ENCODE measurements around the gene C9orf78.

The C9orf78 gene, protein sequence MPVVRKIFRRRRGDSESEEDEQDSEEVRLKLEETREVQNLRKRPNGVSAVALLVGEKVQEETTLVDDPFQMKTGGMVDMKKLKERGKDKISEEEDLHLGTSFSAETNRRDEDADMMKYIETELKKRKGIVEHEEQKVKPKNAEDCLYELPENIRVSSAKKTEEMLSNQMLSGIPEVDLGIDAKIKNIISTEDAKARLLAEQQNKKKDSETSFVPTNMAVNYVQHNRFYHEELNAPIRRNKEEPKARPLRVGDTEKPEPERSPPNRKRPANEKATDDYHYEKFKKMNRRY

DNA sequence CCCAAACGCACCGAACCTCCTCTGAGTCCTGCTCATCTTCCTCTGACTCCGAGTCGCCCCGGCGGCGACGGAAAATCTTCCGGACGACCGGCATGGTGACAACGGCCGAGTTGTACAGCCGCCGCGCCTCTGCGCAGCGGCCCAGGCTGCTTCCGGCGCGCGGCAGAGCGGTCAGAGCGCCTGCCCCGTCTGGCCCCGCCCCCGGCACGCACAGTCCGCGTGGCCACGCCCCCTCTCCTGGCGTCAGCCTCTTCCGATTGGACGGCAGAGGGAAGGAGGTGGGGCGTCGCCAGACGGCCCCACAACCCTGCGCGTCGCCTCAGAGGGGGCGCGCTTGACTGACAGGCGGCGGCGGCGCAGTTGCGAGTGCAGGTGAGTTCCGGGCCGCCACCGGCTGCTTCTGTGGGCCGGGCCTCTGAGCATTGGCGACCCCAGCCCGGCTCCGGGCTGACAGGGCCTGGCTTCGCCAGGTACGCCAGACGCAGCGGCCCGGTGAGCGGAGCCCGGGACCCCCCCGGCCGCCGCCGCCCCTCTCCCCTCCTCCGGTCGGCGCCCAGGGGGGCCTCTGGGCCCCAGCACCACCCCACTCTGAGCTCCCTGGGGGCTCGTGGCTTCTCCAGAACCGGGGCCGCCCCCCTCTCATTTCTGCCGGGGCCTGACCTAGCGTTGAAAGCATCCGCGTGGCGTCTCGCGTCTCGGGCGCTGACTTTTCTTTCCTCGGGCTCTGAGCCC lies at the start of gene C9orf78, which contains the start of gene USP20:
TSS of gene C9orf78 (minus strand) at position 148 of the 732 bp plus-strand sequence. CDS start at position 94, 54 bp downstream.
TSS of gene USP20 (plus strand) at position 331 of the 732 bp plus-strand sequence. CDS start 17,098 bp downstream, outside the sequence.
- DNase-seq = peak; percentile 100

DNA sequence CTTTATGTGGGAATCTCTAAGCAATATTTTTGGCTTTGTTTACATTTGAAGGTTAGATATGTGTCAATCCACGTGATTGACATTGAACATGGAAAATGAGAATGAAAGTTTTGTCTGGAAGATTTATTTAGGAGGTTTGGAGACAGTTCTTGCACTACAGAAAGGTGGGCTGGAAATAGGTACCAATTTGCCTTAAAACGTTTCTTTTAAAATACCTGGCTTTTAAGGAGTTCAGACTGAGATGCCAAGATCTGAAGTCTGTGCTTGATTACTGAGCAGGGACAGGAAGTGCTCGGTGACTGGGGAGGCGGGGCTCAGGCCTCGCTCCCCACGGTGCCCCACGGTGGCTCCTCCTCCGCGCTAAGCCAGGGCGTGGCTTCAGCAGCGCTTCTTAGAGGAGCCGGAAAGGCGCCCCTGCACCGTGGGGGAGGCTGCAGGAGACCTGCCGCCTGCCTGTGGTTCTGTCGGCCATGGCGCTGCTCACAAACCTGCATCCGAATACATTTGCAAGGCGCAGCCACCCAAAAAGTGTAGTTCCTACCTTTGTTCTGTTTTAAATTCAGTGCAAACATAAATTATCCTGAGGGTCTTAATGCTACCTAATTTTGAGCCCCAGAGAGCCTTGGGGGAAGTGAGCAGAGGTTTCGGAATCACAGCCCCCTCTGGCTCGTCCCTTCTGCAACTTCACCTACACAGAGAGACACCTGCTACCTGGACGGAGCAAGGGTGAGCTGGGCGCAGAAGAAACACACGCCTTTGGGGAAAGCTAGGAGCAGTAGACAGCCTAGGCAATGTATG lies 49.3 kb upstream of the C9orf78 start:
- peak; percentile 99 for DNase-seq

DNA sequence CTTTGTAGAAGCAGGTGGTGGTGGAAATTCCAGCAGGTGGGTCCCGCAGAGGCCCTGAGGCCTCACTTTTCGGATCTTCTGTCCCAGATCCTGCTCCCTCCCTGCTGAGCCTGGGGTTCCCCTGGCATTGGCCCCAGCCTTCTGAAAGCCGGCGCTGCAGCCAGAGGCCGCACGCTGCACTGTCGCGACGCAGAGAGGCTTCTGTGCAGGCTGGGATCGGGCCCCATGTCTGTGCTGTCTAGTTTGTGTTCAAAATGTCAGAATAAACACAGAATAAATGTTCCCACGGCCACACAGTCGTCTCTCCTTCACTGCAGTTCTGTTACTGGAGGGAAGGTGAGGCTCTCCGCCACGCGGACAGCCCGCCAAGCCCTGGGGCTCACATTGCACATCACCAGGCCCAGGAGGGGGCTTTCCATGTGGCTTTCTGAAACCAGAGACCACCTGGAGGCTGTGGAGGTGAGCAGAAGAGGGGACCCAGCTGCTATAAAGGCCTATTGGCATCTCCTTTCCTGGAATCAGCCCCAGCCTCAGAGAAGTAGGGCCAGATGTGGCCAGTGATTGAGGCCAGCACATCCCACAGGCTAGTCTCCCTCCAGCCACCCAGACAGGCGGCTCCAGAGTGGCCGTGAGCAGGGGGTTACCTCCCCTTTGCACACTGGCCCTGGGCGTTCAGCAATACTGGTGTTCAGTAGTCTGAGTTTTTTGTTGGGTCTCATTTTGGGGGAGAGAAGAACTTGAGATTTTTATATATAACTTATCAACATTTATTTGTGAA lies 46.7 kb upstream of the C9orf78 start:
- DNase-seq = no peak

DNA sequence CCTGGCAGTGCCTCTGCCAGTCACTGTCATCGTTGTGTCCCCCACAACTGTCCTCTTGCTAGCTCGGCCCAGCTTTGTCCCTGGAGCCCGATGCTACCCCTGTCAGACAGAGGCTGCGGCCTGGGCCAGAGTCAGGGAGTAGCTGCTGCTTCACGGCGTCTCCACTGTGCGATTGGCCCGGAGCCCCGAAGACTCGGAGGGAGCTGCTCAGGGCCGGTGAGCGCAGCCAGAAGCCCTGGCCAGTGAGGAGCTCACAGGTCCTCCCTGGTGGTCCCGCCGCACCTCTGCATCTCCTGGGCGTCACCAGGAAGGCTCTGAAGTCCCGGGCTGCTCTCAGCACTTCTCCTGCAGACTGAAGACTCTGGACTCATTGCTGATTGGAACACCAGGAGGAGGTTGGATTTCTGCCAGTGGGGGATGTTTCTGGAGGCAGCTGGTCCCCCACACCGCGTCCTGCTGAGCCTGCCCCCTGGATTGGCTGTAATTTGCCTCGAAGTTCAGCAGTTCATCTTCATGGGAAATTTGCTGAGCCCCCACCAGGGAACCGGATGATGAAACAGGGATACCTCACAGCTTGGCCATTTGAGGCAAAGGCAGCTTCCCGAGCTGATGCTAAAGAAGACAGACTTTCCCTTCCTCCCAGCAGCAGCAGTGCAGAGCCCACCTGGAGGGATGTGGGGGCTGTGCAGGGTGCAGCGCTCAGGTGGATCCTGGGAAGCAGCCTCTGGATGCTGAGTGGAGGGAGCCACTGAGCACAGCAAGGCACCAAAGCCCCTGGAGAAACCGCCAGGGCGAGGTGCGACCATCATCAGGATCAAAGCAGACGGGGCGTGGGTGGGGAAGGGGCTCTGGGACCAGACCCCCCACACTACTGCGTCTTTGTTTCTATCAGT lies 45.8 kb upstream of the C9orf78 start:
- DNase-seq = no peak

DNA sequence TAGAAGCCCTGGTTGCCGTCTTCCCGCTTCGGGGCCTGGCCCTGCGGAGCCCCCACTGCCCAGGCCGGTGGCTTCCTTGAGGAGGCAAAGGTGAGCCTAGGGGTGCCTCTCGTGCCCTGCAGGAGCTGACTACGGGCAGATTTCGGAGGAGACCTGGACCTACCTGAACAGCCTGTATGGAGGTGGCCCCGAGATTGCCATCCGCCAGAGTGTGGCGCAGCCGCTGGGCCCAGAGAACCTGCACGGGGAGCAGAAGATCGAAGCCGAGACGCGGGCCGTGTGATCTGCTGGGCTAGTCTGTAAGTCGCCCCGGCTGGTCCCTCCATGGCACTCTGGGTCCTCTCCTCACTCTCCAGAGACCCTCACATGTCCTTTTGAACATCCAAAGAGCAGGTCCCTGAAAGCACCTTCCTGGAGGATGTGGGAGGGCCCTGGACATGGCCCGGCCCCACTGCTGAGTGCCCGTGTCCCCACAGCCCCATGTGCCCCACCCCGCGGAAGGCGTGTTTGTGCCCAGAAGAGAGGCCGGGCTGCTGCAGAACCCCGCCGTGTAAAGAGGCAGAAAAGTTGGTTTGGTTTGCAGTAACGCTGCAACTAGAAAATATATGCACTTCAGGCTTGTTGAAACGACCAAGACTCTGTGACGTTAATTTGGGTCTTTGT lies 45.0 kb upstream of the C9orf78 start:
- DNase-seq = no peak

DNA sequence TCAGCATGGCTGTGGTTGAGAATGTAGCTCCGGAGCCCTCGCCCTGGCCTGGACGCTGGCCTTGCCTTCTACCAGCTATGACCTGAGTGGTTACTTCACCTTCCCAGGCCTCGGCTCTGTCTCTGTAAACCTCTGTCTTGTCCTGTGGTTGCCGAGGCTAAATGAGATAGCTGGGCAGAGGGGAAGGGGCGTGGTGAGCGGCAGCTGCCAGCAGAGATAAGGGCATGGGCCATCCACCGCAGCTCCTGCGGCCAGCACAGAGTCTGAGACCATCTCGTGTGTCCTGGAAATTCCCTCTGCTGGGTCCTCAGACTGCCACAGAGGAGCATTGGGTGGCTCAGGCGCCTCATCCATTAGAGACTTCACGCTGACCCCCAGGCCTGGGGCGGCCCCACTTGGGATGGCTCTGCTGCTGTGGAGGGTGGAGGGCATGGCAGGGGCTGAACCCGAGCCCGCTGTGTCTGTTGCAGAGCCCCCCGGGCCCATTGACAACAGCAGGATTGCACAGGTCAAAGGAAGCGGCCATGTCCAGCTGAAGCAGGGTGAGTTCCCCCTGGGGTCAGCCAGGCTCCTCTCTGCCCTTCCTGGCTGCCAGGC lies 44.1 kb upstream of the C9orf78 start:
- no peak for DNase-seq

DNA sequence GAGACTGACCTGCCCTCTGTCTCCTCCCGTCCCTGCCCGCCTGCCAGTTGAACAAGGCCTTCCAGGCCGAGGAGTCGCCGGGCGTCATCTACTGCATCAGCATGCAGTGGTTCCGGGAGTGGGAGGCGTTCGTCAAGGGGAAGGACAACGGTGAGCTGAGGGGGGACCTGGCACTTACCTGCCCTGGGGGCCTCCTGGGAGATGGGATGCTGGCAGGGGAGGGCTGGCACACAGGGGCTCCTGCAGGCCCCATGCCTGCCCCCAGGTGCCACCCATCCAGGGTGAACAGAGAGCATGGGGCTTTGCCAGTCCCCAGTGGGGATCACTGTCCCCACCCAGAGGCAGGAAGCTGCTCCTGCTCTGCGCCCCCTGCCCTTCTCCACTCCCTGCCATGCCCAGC lies 43.2 kb upstream of the C9orf78 start:
- no peak for DNase-seq

DNA sequence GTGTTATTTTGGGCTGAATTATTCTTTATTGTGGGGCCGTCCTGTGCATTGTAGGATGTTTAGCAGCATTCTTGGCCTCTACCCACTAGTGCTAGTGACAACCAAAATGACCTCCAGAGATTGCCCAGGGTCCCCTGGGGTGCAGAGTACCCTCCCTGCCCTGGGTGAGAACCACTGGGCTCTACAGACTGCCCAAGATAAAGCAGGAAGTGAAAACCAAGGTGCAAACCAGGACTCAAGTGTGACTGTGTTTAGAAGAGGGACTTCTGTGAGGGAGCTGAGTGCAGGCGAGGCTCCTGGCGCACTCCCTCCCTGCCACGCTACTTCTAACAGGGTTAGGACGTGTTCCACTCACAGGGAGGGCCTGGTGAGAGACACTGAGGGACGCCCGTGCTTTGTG lies 41.7 kb upstream of the C9orf78 start:
- no peak for DNase-seq

DNA sequence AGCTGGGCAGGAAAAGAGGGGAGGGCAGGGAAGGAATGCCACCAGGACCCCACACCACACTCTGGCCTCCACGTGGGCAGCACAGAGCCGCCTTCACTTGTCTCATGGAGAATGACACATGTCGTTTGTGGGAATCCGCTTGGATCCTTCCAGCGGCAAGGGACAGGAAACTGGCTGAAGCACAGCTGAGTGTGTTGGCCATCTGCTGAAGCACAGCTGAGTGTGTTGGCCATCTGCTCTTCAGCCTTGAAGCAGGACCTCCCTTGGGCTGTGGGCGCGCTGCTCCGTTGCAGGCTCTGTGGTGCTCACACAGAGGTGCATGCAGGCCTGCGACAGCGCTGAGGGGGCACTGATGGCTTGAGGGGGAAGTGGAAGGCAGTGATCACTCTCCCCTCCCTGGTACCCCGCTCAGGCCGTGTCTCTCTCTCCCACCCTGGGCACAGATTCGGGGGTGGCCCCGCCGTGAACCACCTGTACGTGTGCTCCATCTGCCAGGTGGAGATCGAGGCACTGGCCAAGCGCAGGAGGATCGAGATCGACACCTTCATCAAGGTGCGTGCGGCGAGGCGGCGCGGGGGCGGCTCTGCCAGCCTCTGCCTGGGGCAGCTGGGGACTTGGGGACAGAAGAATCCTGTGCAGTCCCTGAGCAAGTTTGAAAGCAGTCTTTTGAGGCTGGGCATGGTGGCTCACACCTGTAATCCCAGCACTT lies 40.8 kb upstream of the C9orf78 start:
- DNase-seq = no peak

DNA sequence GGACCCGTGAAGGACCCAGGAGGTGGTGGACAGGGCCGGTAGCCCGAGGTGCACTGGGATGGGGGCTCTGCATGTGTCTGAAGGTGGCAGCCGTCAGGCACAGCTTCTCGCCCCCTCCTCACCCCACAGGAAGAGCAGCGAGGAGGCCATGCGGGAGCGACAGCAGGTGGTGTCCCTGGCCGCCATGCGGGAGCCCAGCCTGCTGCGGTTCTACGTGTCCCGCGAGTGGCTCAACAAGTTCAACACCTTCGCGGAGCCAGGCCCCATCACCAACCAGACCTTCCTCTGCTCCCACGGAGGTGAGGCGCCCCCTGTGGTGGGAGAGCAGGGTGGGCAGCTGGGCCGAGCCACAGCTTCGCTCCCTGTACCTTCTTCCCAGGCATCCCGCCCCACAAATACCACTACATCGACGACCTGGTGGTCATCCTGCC lies 40.1 kb upstream of the C9orf78 start:
- DNase-seq = no peak

DNA sequence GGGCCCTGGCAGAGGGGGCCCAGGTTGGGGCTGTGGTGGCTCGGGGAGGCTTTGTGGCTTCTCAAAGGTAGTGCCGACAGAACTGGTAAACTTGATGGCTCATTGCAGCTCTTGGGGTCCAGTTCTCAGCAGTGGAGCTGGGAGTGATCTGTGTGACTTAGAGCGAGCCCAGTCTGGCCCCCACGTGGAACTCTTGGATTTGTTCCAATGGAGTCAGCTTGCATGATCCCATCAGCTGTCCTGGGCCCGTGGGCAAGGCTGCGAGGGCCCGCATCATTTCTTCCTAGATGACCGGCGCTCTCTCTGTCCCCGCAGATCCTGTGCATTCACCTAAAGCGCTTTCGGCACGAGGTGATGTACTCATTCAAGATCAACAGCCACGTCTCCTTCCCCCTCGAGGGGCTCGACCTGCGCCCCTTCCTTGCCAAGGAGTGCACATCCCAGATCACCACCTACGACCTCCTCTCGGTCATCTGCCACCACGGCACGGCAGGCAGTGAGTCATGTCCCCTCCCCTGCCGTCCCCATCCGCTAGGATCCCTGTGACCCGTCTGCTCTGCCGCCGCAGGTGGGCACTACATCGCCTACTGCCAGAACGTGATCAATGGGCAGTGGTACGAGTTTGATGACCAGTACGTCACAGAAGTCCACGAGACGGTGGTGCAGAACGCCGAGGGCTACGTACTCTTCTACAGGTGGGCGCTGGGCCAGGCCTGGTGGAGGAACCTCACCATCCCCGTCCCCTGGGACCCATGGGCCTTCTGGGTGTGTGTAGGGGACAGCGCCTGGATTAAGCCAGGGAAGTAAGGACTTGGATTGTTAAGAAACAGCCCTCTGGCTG lies 39.4 kb upstream of the C9orf78 start:
- DNase-seq = no peak

DNA sequence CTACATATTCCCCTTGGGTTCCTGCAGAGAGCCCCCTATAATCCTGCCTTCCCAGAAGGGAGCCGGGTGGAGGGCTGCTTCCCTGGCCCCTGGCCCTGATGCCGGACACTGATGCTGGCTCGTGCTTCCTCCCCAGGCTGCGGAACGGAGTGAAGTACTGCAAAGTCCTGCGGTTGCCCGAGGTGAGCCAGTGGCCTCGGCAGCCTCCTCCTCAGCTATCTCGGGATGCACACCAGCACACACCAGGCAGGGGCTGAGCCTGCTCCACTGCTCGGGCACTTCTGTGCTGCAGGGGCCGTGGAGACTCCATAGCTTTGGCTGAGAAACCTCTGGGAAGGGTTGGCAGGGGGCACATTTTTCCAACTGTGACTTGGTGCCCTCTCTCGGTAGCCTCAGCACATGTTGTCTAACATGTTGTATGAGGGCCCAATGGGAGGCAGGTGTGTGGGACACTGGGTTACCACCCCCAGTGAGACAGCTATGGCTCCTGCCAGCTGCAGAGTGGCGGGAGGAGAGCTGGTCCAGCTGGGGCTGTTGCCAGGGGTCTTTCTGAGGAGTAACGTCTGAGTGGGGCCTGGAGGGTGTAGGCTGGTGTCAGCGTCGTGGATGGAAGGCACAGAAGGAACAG lies 38.6 kb upstream of the C9orf78 start:
- DNase-seq = no peak

DNA sequence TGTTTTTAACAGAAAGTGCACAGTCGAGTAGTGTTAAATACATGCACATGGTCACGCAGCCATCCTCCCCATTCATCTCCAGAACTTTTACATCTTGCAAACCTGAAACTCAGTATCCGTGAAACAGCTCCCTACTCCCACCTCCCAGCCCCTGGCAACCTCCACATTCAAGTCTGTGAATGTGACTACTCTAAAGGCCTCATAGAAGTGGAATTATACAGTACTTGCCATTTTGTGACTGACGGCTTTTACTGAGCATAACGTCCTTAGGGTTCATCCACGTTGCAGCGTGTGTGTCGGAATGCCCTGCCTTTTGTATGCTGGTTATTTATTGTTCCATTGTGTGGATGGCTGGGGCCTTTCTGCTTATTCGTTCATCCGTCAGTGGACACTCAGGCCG lies 36.0 kb upstream of the C9orf78 start:
- no peak for DNase-seq

DNA sequence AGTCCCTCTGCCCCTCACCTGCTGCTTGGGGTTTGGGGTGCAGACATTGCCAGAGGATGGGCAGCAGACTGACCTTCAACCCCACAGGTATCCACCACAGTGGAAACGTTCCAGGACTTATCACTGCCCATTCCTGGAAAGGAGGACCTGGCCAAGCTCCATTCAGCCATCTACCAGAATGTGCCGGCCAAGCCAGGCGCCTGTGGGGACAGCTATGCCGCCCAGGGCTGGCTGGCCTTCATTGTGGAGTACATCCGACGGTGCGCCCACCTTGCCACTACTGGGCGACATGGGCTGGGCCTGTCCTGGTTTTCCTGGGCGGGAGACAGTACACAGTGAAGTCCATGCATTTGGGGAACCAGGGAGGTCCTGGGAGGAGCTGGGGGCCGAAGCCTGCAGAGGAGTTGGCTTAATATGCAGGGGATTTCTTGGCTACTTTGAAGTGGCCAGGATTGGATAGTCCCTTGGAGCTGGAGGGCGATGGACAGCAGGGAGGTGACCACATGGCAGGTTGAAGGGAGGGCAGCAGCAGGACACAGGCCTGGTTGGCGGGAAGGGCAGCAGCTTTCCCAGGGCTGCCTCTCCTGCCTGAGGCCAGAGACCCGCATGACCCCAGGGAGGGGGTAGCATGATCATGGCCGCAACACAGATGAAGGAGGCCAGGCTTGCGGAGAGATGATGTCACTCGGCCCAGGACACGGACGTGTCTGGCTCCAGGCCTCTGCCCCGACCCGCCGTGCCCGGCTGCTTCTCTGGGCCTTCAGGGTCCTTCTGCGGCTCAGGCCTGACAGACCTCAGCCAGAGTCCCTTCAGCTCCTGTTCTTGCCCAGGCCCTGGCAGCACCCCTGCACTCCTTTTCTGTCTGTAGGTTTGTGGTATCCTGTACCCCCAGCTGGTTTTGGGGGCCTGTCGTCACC lies 34.8 kb upstream of the C9orf78 start:
- no peak for DNase-seq

DNA sequence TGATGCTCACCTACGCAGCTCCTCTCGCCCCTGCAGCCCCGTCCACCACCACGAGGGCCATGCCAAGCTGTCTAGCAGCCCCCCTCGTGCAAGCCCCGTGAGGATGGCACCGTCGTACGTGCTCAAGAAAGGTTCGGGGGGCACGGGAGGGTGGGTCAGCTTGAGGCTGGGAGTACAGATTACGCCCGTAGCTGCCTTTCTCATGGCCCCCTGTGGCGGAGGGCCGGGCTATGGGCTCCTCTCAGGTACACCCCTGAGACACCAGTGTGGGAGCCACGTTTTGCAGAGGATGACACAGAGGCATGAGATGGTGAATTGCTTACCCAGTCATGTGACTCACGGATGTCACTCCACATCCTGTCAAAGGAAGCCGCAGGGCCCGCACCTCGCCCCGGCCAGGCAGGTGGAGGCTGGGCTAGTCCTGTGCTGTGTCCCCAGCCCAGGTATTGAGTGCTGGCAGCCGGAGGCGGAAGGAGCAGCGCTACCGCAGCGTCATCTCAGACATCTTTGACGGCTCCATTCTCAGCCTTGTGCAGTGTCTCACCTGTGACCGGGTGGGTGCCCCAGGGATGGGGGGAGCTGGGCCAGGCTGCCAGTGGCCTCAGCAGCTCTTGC lies 33.9 kb upstream of the C9orf78 start:
- no peak for DNase-seq

DNA sequence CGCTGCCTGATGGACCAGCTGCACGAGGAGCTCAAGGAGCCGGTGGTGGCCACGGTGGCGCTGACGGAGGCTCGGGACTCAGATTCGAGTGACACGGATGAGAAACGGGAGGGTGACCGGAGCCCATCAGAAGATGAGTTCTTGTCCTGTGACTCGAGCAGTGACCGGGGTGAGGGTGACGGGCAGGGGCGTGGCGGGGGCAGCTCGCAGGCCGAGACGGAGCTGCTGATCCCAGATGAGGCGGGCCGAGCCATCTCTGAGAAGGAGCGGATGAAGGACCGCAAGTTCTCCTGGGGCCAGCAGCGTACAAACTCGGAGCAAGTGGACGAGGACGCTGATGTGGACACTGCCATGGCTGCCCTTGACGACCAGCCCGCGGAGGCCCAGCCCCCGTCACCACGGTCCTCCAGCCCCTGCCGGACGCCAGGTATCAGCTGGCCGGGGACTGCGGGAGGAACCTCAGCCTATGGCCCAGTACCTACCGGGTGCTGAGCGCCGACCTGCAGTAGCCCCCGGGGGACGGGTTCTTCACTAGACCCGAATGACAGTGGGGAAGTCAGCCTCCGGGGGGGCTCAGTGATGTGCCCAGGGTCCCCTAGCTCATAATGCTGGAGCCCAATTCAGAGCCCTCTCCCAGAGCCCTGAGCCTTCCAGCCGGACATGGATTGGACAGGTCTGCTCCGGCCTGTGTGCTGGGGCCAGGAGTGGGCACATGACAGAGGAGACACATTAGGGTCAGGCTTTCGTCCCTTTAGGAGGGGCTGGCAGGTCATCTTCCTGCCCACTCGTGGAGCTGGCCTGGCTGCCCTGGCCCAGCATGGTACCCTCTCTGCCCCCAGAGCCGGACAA lies 33.2 kb upstream of the C9orf78 start:
- no peak for DNase-seq

Data from RPMI8226 (cell line).